Measurements from ENCODE around the gene TRMT11. TPM values are rescaled to one million over a fixed set of nuclear protein-coding genes. Genes with fewer than 3 reads are reported as not detected.
A peak's percentile ranks its signal among the peaks of the same experiment; 100 is the strongest.
"Not testable (repeated sequence)": the region's sequence is repeated elsewhere in the genome, so short reads cannot be mapped to it uniquely, and the experiment has no call there.

The TRMT11 gene
- total and polyA plus RNA-seq, 5 donors from 2014 or later: 5.7 to 16.9 (median 9.8) TPM

GRCh38 chr6:125972478-125972877 lies 13.9 kb upstream of the TRMT11 start:
- H3K36me3 Mint-ChIP-seq: peaks cover 29% of the 10 kb centered on the region
- not testable (repeated sequence) for DNase-seq; H3K27me3 ChIP-seq (ENCODE audit: control insufficient read depth, insufficient read depth, low read length); ATAC-seq (ENCODE audit: low read depth in 2 of 2); H3K27ac Mint-ChIP-seq; H3K9me3 ChIP-seq (ENCODE audit: control insufficient read depth in 2 of 2, low read length in 2 of 2); H3K27ac ChIP-seq (ENCODE audit: insufficient read depth, low read length, poor library complexity, severe bottlenecking); H3K4me3 Mint-ChIP-seq; H3K9me3 Mint-ChIP-seq; H3K4me1 ChIP-seq (ENCODE audit: control insufficient read depth, insufficient read depth, low read length, poor library complexity, severe bottlenecking); H3K27me3 Mint-ChIP-seq; H3K4me3 ChIP-seq (ENCODE audit: low read depth, low read length)
- H3K4me1 Mint-ChIP-seq: peaks cover 7 to 31% (median 21%) of the 10 kb centered on the region in 4 donors
- H3K36me3 ChIP-seq (ENCODE audit: control insufficient read depth, insufficient read depth, low read length): peaks cover 41% of the 10 kb centered on the region

DNA sequence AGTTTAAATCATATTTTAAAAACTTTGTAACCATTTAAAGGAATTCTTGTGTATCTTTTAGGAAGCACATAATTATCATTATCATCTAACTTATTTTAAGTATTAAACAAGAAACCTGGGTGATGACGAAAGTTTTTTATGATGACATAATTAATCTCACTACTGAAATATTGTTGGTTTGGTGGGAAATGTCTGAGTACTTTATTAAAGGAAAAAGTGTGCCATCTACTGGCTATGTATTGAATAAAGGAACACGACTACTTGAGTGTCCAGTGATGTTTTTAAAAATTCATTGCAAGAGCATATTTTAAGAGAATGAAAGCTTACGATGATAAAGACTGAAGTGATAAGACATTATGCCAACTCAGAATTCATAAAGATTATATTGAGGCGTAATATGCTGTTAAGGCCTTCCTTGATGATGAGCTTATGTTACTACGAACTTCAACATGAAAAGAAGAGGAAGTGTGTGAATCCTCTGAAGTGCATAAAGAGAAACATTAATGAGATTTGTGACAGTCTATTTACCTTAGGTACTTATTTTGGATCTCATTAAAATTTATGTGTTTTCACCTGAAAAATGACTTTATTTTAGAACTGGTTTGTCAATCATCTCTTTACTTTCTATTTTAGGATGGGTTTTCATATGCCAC lies 12.0 kb upstream of the TRMT11 start:
- Histone ChIP-seq H3K27ac (ENCODE audit: insufficient read depth, low read length, poor library complexity, severe bottlenecking) (peak overlapping the region; percentile 25), H3K9me3 (ENCODE audit: control insufficient read depth in 2 of 2, low read length in 2 of 2) (no peaks in the 10 kb centered on the region), H3K36me3 (ENCODE audit: control insufficient read depth, insufficient read depth, low read length) (peaks cover 28% of the 10 kb centered on the region), H3K4me1 (ENCODE audit: control insufficient read depth, insufficient read depth, low read length, poor library complexity, severe bottlenecking) (no peaks in the 10 kb centered on the region), H3K4me3 (ENCODE audit: low read depth, low read length) (no peak overlapping the region), H3K27me3 (ENCODE audit: control insufficient read depth, insufficient read depth, low read length) (no peaks in the 10 kb centered on the region)
- peaks cover 7 to 15% (median 13%) of the 10 kb centered on the region in 4 donors for H3K4me1 Mint-ChIP-seq
- no peaks in the 10 kb centered on the region for H3K9me3 Mint-ChIP-seq
- peak in 2 of 3 donors; percentile 51 to 72 for DNase-seq
- peak; percentile 45 to 62 for ATAC-seq (ENCODE audit: low read depth in 2 of 2)
- peaks cover 16% of the 10 kb centered on the region for H3K36me3 Mint-ChIP-seq
- peak overlapping the region in 1 of 3 donors; percentile 76 for H3K27ac Mint-ChIP-seq
- peak overlapping the region in 1 of 4 donors; percentile 57 for H3K4me3 Mint-ChIP-seq
- H3K27me3 Mint-ChIP-seq: no peaks in the 10 kb centered on the region

- H3K4me1 Mint-ChIP-seq: peaks cover 5 to 7% (median 5%) of the 10 kb centered on the region in 4 donors
- ATAC-seq (ENCODE audit: low read depth in 2 of 2) (no peak), DNase-seq (no peak)
- Histone ChIP-seq H3K4me1 (ENCODE audit: control insufficient read depth, insufficient read depth, low read length, poor library complexity, severe bottlenecking) (no peaks in the 10 kb centered on the region), H3K27ac (ENCODE audit: insufficient read depth, low read length, poor library complexity, severe bottlenecking) (no peak overlapping the region), H3K27me3 (ENCODE audit: control insufficient read depth, insufficient read depth, low read length) (no peaks in the 10 kb centered on the region), H3K4me3 (ENCODE audit: low read depth, low read length) (no peak overlapping the region), H3K9me3 (ENCODE audit: control insufficient read depth in 2 of 2, low read length in 2 of 2) (no peaks in the 10 kb centered on the region), H3K36me3 (ENCODE audit: control insufficient read depth, insufficient read depth, low read length) (peaks cover 14% of the 10 kb centered on the region)
- peaks cover 5% of the 10 kb centered on the region for H3K36me3 Mint-ChIP-seq
- no peak overlapping the region for H3K4me3 Mint-ChIP-seq
- no peak overlapping the region for H3K27ac Mint-ChIP-seq
- no peaks in the 10 kb centered on the region for H3K9me3 Mint-ChIP-seq
- no peaks in the 10 kb centered on the region for H3K27me3 Mint-ChIP-seq
Measured at GRCh38 chr6:125979101-125979500, 7.2 kb upstream of the TRMT11 start.

DNA sequence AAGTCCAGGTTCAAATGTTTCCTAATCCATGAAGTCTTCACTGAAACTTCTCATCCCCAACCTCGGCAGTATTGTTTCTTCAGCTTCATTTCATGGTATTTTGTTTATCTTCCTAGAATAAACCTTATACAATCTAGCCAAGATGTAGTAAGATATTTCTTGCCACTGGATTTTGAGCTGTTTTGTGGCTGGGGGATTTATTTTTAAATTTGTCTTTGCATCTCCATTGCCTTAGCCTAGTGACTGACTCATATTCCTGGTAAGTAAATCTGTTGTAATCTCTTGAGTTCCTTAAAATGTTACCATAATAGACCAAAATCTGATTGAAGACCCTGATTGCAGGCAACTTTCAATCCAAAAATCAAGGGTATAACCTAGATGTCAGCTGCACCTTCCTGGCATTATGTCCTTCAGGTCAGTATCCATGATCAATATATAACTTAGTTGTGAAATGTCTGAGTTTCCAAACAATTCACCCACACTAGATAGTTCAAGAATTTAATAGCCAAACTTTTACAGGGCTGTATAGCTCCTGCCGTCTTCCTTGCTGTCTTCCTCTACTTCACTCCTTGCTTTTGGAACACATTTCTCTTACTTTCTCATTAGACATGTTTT lies 4.7 kb upstream of the TRMT11 start:
- no peak for ATAC-seq (ENCODE audit: low read depth in 2 of 2)
- no peaks in the 10 kb centered on the region for H3K27me3 ChIP-seq (ENCODE audit: control insufficient read depth, insufficient read depth, low read length)

DNA sequence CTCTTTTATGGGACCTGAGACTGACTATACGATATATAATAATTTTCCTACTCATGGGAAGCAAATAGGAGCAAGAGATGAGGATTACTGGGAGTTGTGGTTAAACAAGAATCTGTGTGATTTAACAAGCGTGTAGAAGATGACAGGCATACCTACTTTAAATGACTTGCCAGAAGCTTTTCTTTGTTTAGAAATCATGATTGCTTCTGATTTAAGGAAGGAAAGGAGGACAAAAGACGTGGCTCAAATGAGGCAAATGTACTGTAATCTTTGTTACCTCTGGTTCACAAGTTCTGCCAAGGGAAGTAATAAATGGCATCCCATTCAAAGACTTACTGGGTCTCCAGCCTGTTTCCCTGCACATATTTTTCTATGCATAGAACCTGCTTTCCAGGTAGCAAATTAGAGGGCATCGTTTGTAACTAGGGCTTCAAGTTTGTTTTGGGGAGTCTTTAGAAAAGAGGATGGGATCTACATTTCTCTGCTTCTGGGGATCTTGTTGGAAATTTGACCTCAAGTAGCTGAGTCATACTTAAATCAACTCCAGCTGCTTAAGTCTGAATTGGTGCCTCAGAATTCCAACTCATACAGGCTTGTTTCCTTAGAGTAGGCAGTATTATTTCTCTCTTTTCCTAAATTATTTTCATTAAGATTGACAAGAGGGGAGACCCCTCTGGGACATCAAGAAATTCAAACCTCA lies 2.9 kb upstream of the TRMT11 start:
- no peak overlapping the region for H3K27ac ChIP-seq (ENCODE audit: insufficient read depth, low read length, poor library complexity, severe bottlenecking)
- no peaks in the 10 kb centered on the region for H3K27me3 ChIP-seq (ENCODE audit: control insufficient read depth, insufficient read depth, low read length)
- H3K9me3 ChIP-seq (ENCODE audit: control insufficient read depth in 2 of 2, low read length in 2 of 2): no peaks in the 10 kb centered on the region
- H3K36me3 ChIP-seq (ENCODE audit: control insufficient read depth, insufficient read depth, low read length): peaks cover 7% of the 10 kb centered on the region
- Mint-ChIP-seq H3K4me3 (no peak overlapping the region), H3K9me3 (no peaks in the 10 kb centered on the region), H3K27me3 (no peaks in the 10 kb centered on the region), H3K27ac (no peak overlapping the region), H3K4me1 (no peaks in the 10 kb centered on the region), H3K36me3 (no peaks in the 10 kb centered on the region)
- ATAC-seq (ENCODE audit: low read depth in 2 of 2) (no peak), DNase-seq (no peak)
- no peak overlapping the region for H3K4me3 ChIP-seq (ENCODE audit: low read depth, low read length)
- H3K4me1 ChIP-seq (ENCODE audit: control insufficient read depth, insufficient read depth, low read length, poor library complexity, severe bottlenecking): peaks cover 12% of the 10 kb centered on the region

More for the DNA sequence above, 4.7 kb upstream of the TRMT11 start:
- Histone ChIP-seq H3K27ac (ENCODE audit: insufficient read depth, low read length, poor library complexity, severe bottlenecking) (no peak overlapping the region), H3K4me3 (ENCODE audit: low read depth, low read length) (no peak overlapping the region), H3K4me1 (ENCODE audit: control insufficient read depth, insufficient read depth, low read length, poor library complexity, severe bottlenecking) (no peaks in the 10 kb centered on the region), H3K36me3 (ENCODE audit: control insufficient read depth, insufficient read depth, low read length) (peaks cover 7% of the 10 kb centered on the region), H3K9me3 (ENCODE audit: control insufficient read depth in 2 of 2, low read length in 2 of 2) (no peaks in the 10 kb centered on the region)
- Mint-ChIP-seq H3K9me3 (no peaks in the 10 kb centered on the region), H3K36me3 (peaks cover 5% of the 10 kb centered on the region), H3K27me3 (no peaks in the 10 kb centered on the region), H3K4me3 (no peak overlapping the region), H3K4me1 (no peaks in the 10 kb centered on the region), H3K27ac (no peak overlapping the region)
- DNase-seq: no peak

- no peaks in the 10 kb centered on the region for H3K27me3 ChIP-seq (ENCODE audit: control insufficient read depth, insufficient read depth, low read length)
- Mint-ChIP-seq H3K36me3 (no peaks in the 10 kb centered on the region), H3K27me3 (no peaks in the 10 kb centered on the region), H3K27ac (no peak overlapping the region), H3K9me3 (no peaks in the 10 kb centered on the region), H3K4me1 (peaks cover 0 to 3% (median 2%) of the 10 kb centered on the region in 4 donors), H3K4me3 (peak overlapping the region in 2 of 4 donors; percentile 22 to 34)
- no peaks in the 10 kb centered on the region for H3K9me3 ChIP-seq (ENCODE audit: control insufficient read depth in 2 of 2, low read length in 2 of 2)
- H3K4me3 ChIP-seq (ENCODE audit: low read depth, low read length): no peak overlapping the region
- no peak overlapping the region for H3K27ac ChIP-seq (ENCODE audit: insufficient read depth, low read length, poor library complexity, severe bottlenecking)
- H3K36me3 ChIP-seq (ENCODE audit: control insufficient read depth, insufficient read depth, low read length): peaks cover 7% of the 10 kb centered on the region
- no peak for DNase-seq
- peaks cover 18% of the 10 kb centered on the region for H3K4me1 ChIP-seq (ENCODE audit: control insufficient read depth, insufficient read depth, low read length, poor library complexity, severe bottlenecking)
- no peak for ATAC-seq (ENCODE audit: low read depth in 2 of 2)
Measured at GRCh38 chr6:125984311-125984710, 2.0 kb upstream of the TRMT11 start.

DNA sequence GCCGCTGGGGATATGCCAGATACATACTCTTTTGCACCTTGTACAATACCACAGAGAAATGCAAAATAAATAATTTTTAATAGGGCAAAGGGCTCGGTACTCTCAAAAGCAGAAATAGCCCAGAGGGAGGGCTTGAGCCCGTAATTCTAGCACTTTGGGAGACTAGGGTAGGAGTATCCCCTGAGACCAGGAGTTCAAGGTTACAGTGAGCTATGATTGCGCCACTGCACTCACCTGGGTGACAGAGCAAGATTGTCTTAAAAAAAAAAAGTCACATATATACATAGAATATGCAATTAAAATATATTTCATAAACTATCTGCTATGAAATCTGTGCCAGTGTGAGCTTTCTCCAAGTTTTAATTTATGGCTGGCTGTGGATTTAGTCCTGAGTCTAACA lies 818 bp upstream of the TRMT11 start:
- no peaks in the 10 kb centered on the region for H3K27me3 Mint-ChIP-seq
- H3K27ac Mint-ChIP-seq: no peak overlapping the region
- peaks cover under 1 to 13% (median 11%) of the 10 kb centered on the region in 4 donors for H3K4me1 Mint-ChIP-seq
- ATAC-seq (ENCODE audit: low read depth in 2 of 2): no peak
- peak overlapping the region in 2 of 4 donors; percentile 4 to 48 for H3K4me3 Mint-ChIP-seq
- Histone ChIP-seq H3K27me3 (ENCODE audit: control insufficient read depth, insufficient read depth, low read length) (no peaks in the 10 kb centered on the region), H3K4me3 (ENCODE audit: low read depth, low read length) (peak overlapping the region; percentile 89), H3K27ac (ENCODE audit: insufficient read depth, low read length, poor library complexity, severe bottlenecking) (peak overlapping the region; percentile 80), H3K4me1 (ENCODE audit: control insufficient read depth, insufficient read depth, low read length, poor library complexity, severe bottlenecking) (peaks cover 21% of the 10 kb centered on the region), H3K36me3 (ENCODE audit: control insufficient read depth, insufficient read depth, low read length) (peaks cover 7% of the 10 kb centered on the region), H3K9me3 (ENCODE audit: control insufficient read depth in 2 of 2, low read length in 2 of 2) (no peaks in the 10 kb centered on the region)
- no peaks in the 10 kb centered on the region for H3K9me3 Mint-ChIP-seq
- peak in 1 of 3 donors; percentile 4 for DNase-seq
- H3K36me3 Mint-ChIP-seq: no peaks in the 10 kb centered on the region

Measured in CD4-positive, CD25-positive, alpha-beta regulatory T cell (primary cell).